T-cell (primary cell): ENCODE results near the gene HCFC1R1. TPM values are rescaled to one million over a fixed set of nuclear protein-coding genes. Genes with fewer than 3 reads are reported as not detected.
"Not testable (repeated sequence)": the region's sequence is repeated elsewhere in the genome, so short reads cannot be mapped to it uniquely, and the experiment has no call there.

ENCODE experiments used
- ATAC-seq, 4 experiments: fragments of 200-7000 bp in 3 of 4; fragments of 150-1000 bp in 1 of 4; cut with Tn5 transposase; replicated peaks in 1 of 4; 1 replicate in 3 of 4; 2 replicates in 1 of 4; pipeline ENCODE4 v1.10.0; 2021; ENCODE audit warnings: moderate library complexity in 3 of 4, mild to moderate bottlenecking in 2 of 4, moderate number of reproducible peaks in 1 of 4
- CTCF ChIA-PET, 2 donors: fragments of 300-600 bp; sonication (Branson Sonifier 250); formaldehyde crosslinking; loops; one replicate each; lab custom pipeline; 2022; ENCODE audit warnings: antibody characterized with exemption in 2 of 2; lab: Charles Lee
- POLR2A ChIA-PET, 2 donors: fragments of 300-600 bp; sonication (Branson Sonifier 250); formaldehyde crosslinking; loops; one replicate each; lab custom pipeline; 2022; ENCODE audit warnings: antibody characterized with exemption in 2 of 2; lab: Charles Lee
- DNase-seq, 35 experiments: peaks; one replicate each; pipeline versions ENCODE4 v3.0.0 to v3.0.0-alpha.2; 2013 to 2023
- H3K27ac ChIP-seq: one replicate; pipeline ENCODE4 v1.5.1; 2013; ENCODE audit warnings: low read length
- H3K27me3 ChIP-seq, 2 experiments: replicated peaks in 1 of 2; 1 replicate in 1 of 2; 2 replicates in 1 of 2; pipeline versions ENCODE4 v1.6.1 to v1.7.0; 2013; ENCODE audit warnings: low read length in 1 of 2, mixed read lengths in 1 of 2; ENCODE audit not compliant: control insufficient read depth in 2 of 2, insufficient read depth in 2 of 2; ENCODE audit errors: extremely low read depth in 1 of 2
- H3K36me3 ChIP-seq, 2 donors: 1 replicate in 1 of 2; 2 replicates in 1 of 2; pipeline versions ENCODE4 v1.6.1 to v1.7.0; 2013; ENCODE audit warnings: low read length in 1 of 2; ENCODE audit not compliant: control insufficient read depth in 2 of 2, insufficient read depth in 1 of 2; ENCODE audit errors: extremely low read depth in 1 of 2
- H3K4me1 ChIP-seq, 2 experiments: 1 replicate in 1 of 2; 2 replicates in 1 of 2; pipeline versions ENCODE4 v1.6.1 to v1.7.0; 2013; ENCODE audit warnings: low read length in 2 of 2, mixed read lengths in 1 of 2; ENCODE audit not compliant: insufficient read depth in 2 of 2, control insufficient read depth in 1 of 2; ENCODE audit errors: extremely low read depth in 1 of 2
- H3K4me3 ChIP-seq, 2 donors: 1 replicate in 1 of 2; 2 replicates in 1 of 2; pipeline versions ENCODE4 v1.5.1 to v1.7.0; 2013; ENCODE audit warnings: mild to moderate bottlenecking in 2 of 2, low read length in 1 of 2, moderate library complexity in 1 of 2; ENCODE audit not compliant: control insufficient read depth in 1 of 2; ENCODE audit errors: extremely low read depth in 1 of 2
- H3K9me3 ChIP-seq: 2 replicates; pipeline ENCODE4 v1.7.0; 2013
- H3K27ac Mint-ChIP-seq, 2 donors: one replicate each; pipeline ENCODE4 v1.8.0; 2020 to 2021; ENCODE audit warnings: mild to moderate bottlenecking in 2 of 2, mixed read lengths in 2 of 2
- H3K27me3 Mint-ChIP-seq, 2 donors: one replicate each; pipeline ENCODE4 v1.8.0; 2021 to 2022; ENCODE audit warnings: mixed read lengths in 2 of 2
- H3K36me3 Mint-ChIP-seq: one replicate; pipeline ENCODE4 v1.8.0; 2021; ENCODE audit warnings: mixed read lengths
- H3K4me1 Mint-ChIP-seq, 3 donors: one replicate each; pipeline ENCODE4 v1.8.0; 2020 to 2022; ENCODE audit warnings: mixed read lengths in 3 of 3, mild to moderate bottlenecking in 1 of 3
- H3K4me3 Mint-ChIP-seq, 3 donors: one replicate each; pipeline ENCODE4 v1.8.0; 2020 to 2022; ENCODE audit warnings: mild to moderate bottlenecking in 3 of 3, mixed read lengths in 3 of 3, moderate library complexity in 3 of 3
- H3K9me3 Mint-ChIP-seq, 3 donors: one replicate each; pipeline ENCODE4 v1.8.0; 2020 to 2022; ENCODE audit warnings: mixed read lengths in 3 of 3
- WGBS: methylation state at CpG from one replicate; pipeline ENCODE4 v1.1.5; 2013; ENCODE audit warnings: missing lambda C conversion rate; ENCODE audit not compliant: insufficient coverage; 5-methylcytosine and 5-hydroxymethylcytosine counted together
- total RNA-seq, 35 experiments: library from RNA in 6 of 35; stranded (reverse) in 6 of 35; fragments of 120-200 nt in 1 of 35; gene quantifications; one replicate each; pipeline versions ENCODE4 v1.2.1 to v1.2.4 and lab custom pipeline; 2013 to 2026

HCFC1R1 gene
- total RNA-seq, 5 donors from 2014 or later (not counting 1 experiment from before 2014, with no cell fraction given) = 11.4 to 25.9 (median 22.3) TPM

GRCh38 chr16:3054965-3055733 lies 31.4 kb upstream of the HCFC1R1 start:
- peak overlapping the region; percentile 11 for H3K27ac ChIP-seq
- peaks cover 41 to 60% (median 50%) of the 10 kb centered on the region in 3 donors for H3K4me1 Mint-ChIP-seq
- peaks cover 13 to 56% of the 10 kb centered on the region in 2 experiments for H3K4me1 ChIP-seq
- no peaks in the 10 kb centered on the region for H3K9me3 ChIP-seq
- 58% methylated on average over 14 of the region's 17 CpGs for WGBS
- H3K9me3 Mint-ChIP-seq = no peaks in the 10 kb centered on the region
- ChIA-PET POLR2A (no interaction called here), CTCF (no interaction called here)
- H3K27me3 ChIP-seq = peaks cover 0 to 2% of the 10 kb centered on the region in 2 experiments
- ATAC-seq (peak in 1 of 4 experiments; percentile 17), DNase-seq (peak in 1 of 35 experiments; percentile 40)
- peaks cover 13% of the 10 kb centered on the region for H3K36me3 Mint-ChIP-seq
- H3K36me3 ChIP-seq = peaks cover 5 to 7% of the 10 kb centered on the region in 2 donors
- peak overlapping the region; percentile 37 to 88 (median 39) for H3K4me3 Mint-ChIP-seq
- no peak overlapping the region for H3K4me3 ChIP-seq
- H3K27me3 Mint-ChIP-seq = no peaks in the 10 kb centered on the region
- peak overlapping the region; percentile 84 to 93 for H3K27ac Mint-ChIP-seq

- no CpG with 5 or more reads among the region's 13 CpGs for WGBS
- peak in 2 of 35 experiments; percentile 32 to 41 for DNase-seq
Measured at GRCh38 chr16:3053330-3053710, 29.6 kb upstream of the HCFC1R1 start.

GRCh38 chr16:3052571-3053329 lies 29.0 kb upstream of the HCFC1R1 start:
- peaks cover 8 to 43% of the 10 kb centered on the region in 2 experiments for H3K4me1 ChIP-seq
- CTCF ChIA-PET, POLR2A ChIA-PET, H3K36me3 ChIP-seq, H3K4me3 Mint-ChIP-seq, DNase-seq, H3K27ac ChIP-seq, H3K4me3 ChIP-seq, H3K27me3 Mint-ChIP-seq, H3K9me3 Mint-ChIP-seq, H3K9me3 ChIP-seq: not testable (repeated sequence)
- H3K27me3 ChIP-seq = peaks cover 0 to 15% of the 10 kb centered on the region in 2 experiments
- peak; percentile 38 to 63 (median 52) for ATAC-seq
- 77% methylated on average over 3 of the region's 12 CpGs for WGBS
- H3K4me1 Mint-ChIP-seq = peaks cover 34 to 59% (median 54%) of the 10 kb centered on the region in 3 donors
- peak overlapping the region in 1 of 2 donors; percentile 73 for H3K27ac Mint-ChIP-seq
- peaks cover 13% of the 10 kb centered on the region for H3K36me3 Mint-ChIP-seq

More at GRCh38 chr16:3053330-3053710, 29.6 kb upstream of the HCFC1R1 start:
- H3K36me3 ChIP-seq, H3K27me3 Mint-ChIP-seq, H3K9me3 ChIP-seq, H3K9me3 Mint-ChIP-seq, CTCF ChIA-PET, H3K4me3 ChIP-seq, POLR2A ChIA-PET, H3K27me3 ChIP-seq, H3K27ac ChIP-seq: not testable (repeated sequence)
- peaks cover 8 to 48% of the 10 kb centered on the region in 2 experiments for H3K4me1 ChIP-seq
- ATAC-seq = peak; percentile 49 to 63 (median 52)
- H3K4me1 Mint-ChIP-seq = peaks cover 34 to 58% (median 49%) of the 10 kb centered on the region in 3 donors
- H3K4me3 Mint-ChIP-seq = peak overlapping the region in 1 of 3 donors; percentile 5
- peak overlapping the region in 1 of 2 donors; percentile 3 for H3K27ac Mint-ChIP-seq
- peaks cover 13% of the 10 kb centered on the region for H3K36me3 Mint-ChIP-seq

GRCh38 chr16:3051494-3051893 lies 27.8 kb upstream of the HCFC1R1 start:
- peaks cover 13% of the 10 kb centered on the region for H3K36me3 Mint-ChIP-seq

GRCh38 chr16:3051009-3051408 lies 27.3 kb upstream of the HCFC1R1 start:
- POLR2A ChIA-PET = interaction anchor here in 1 of 2 donors (0.6 kb wide), 1 partner anchor 33 kb away, joined by 3 read pairs; no protein-coding TSS in a partner anchor
- Mint-ChIP-seq H3K27ac (peak overlapping the region; percentile 9 to 55), H3K4me1 (peaks cover 29 to 47% (median 44%) of the 10 kb centered on the region in 3 donors), H3K27me3 (peaks cover 0 to 6% of the 10 kb centered on the region in 2 donors), H3K9me3 (no peaks in the 10 kb centered on the region), H3K4me3 (no peak overlapping the region), H3K36me3 (peaks cover 13% of the 10 kb centered on the region)
- H3K9me3 ChIP-seq = no peaks in the 10 kb centered on the region
- no peak overlapping the region for H3K4me3 ChIP-seq
- H3K27me3 ChIP-seq = peaks cover 0 to 32% of the 10 kb centered on the region in 2 experiments
- DNase-seq = no peak
- peaks cover 2 to 7% of the 10 kb centered on the region in 2 donors for H3K36me3 ChIP-seq
- ATAC-seq = no peak
- WGBS = 25% methylated on average over 1 of the region's 4 CpGs
- CTCF ChIA-PET = interaction anchor here in 1 of 2 donors (0.6 to 1.6 kb wide), 2 partner anchors 66 to 79 kb away, joined by 4 read pairs; no protein-coding TSS in a partner anchor
- H3K4me1 ChIP-seq = peaks cover 8 to 40% of the 10 kb centered on the region in 2 experiments
- H3K27ac ChIP-seq = no peak overlapping the region

More at GRCh38 chr16:3051494-3051893, 27.8 kb upstream of the HCFC1R1 start:
- H3K4me3 Mint-ChIP-seq = no peak overlapping the region
- Histone ChIP-seq H3K4me3 (no peak overlapping the region), H3K27ac (no peak overlapping the region), H3K9me3 (no peaks in the 10 kb centered on the region), H3K36me3 (peaks cover 2 to 7% of the 10 kb centered on the region in 2 donors), H3K27me3 (peaks cover 0 to 27% of the 10 kb centered on the region in 2 experiments), H3K4me1 (peaks cover 8 to 40% of the 10 kb centered on the region in 2 experiments)
- H3K9me3 Mint-ChIP-seq = no peaks in the 10 kb centered on the region
- ATAC-seq (no peak), DNase-seq (no peak)
- H3K27me3 Mint-ChIP-seq = peaks cover 0 to 6% of the 10 kb centered on the region in 2 donors
- ChIA-PET POLR2A (interaction anchor here (0.6 to 0.7 kb wide), 2 partner anchors 32 to 83 kb away, joined by 3 read pairs; partner anchors contain the start of gene ZNF213 (in 1 of the 2)), CTCF (interaction anchor here in 1 of 2 donors (0.6 to 1.6 kb wide), 2 partner anchors 50 to 78 kb away, joined by 3 to 4 read pairs; no protein-coding TSS in a partner anchor)
- H3K4me1 Mint-ChIP-seq = peaks cover 29 to 50% (median 45%) of the 10 kb centered on the region in 3 donors
- peak overlapping the region in 1 of 2 donors; percentile 9 for H3K27ac Mint-ChIP-seq
- WGBS = 100% methylated on average over 4 of the region's 9 CpGs

- Histone ChIP-seq H3K4me3 (no peak overlapping the region), H3K27ac (no peak overlapping the region), H3K27me3 (peaks cover 0 to 37% of the 10 kb centered on the region in 2 experiments), H3K9me3 (no peaks in the 10 kb centered on the region), H3K4me1 (peaks cover 7 to 41% of the 10 kb centered on the region in 2 experiments), H3K36me3 (peaks cover 2 to 4% of the 10 kb centered on the region in 2 donors)
- Mint-ChIP-seq H3K4me3 (no peak overlapping the region), H3K4me1 (peaks cover 26 to 44% (median 40%) of the 10 kb centered on the region in 3 donors), H3K27ac (no peak overlapping the region), H3K36me3 (peaks cover 13% of the 10 kb centered on the region), H3K27me3 (peaks cover 0 to 7% of the 10 kb centered on the region in 2 donors), H3K9me3 (no peaks in the 10 kb centered on the region)
- CTCF ChIA-PET = interaction anchor here in 1 of 2 donors (0.6 to 1.6 kb wide), 2 partner anchors 67 to 79 kb away, joined by 4 read pairs; no protein-coding TSS in a partner anchor
- ATAC-seq (no peak), DNase-seq (no peak)
- POLR2A ChIA-PET = no interaction called here
- no CpG with 5 or more reads among the region's 5 CpGs for WGBS
Measured at GRCh38 chr16:3050487-3050886, 26.7 kb upstream of the HCFC1R1 start.
